Fibroblast of skin of right quadriceps (primary cell): Measurements from ENCODE around the gene GNA15.

Source experiments
- DNase-seq: peaks from one replicate; pipeline ENCODE4 v3.0.0-alpha.2; 2013

The GNA15 gene

DNA sequence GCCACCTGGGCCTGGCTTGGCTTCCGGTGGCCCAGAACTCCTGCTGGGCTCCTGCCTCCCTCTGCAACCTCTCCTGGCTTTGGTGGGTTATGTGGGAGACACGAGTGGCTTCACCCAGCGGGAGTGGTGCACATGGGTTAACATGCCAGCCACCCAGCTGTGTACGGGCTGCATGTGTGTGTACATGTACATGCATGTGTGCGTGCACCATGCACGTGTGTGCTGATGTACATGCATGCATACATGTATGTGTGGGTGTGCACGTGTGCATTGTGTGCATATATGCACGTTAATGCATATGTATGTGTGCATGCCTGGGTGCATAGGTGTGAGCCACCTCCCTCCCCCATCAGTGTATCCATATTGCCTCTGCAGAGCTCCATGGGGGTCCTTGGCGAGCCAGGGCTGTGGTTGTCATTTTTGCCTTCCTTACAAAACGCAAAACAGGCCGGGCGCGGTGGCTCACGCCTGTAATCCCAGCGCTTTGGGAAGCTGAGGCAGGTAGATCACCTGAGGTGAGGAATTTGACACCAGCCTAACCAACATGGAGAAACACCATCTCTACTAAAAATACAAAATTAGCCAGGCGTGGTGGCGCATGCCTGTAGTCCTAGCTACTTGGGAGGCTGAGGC, 29.2 kb upstream of the GNA15 start:
- DNase-seq = no peak

GRCh38 chr19:3107658-3108057, 28.2 kb upstream of the GNA15 start:
- no peak for DNase-seq

- DNase-seq = peak; percentile 44
These were observed 27.1 kb upstream of the GNA15 start for GRCh38 chr19:3108775-3109174.

DNA sequence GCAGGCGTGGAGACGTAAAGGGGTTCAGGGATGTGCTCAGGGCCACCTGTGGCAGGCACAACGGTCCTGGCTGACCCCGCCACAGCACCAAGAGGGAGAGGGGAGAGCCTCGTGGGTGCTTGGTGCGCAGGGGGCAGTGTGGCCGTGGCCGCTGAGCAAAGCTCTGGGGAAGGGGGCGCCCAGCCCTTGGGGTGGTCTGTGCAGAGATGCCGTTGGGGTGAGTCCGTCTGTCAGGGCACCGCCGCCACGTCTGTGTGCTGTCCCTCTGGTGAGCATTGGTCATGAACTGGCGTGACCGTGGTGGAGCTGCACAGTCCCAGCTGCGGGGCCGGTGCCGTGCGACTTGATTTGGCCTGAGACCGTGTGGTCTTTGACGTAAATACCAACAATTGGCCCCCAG, 26.3 kb upstream of the GNA15 start:
- no peak for DNase-seq

DNA sequence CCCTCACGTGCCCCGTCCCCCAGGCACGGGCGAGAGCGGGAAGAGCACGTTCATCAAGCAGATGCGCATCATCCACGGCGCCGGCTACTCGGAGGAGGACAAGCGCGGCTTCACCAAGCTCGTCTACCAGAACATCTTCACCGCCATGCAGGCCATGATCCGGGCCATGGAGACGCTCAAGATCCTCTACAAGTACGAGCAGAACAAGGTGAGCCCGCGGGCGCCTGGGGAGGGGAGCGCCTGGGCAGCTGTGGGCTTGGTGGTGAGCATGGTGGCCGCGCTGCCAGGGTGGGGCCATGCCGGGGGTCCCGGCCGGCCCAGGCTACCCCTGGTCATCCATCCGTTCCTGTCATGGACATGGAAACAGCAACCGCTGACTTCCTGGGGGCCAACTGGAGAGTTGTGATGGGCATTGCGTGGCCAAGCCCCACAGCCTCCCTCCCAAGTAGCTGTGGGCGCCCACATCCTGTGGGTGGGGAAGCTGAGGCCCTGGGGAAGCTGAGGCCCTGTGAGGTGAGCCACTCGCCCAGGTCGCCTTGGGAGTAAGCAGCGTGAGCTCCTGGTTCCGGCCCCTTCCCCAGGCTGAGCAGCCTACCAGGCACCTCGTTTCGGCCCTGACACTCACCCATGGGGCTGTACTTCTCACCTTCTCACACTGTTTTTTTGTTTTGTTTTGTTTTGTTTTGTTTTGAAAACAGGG, 25.6 kb upstream of the GNA15 start:
- DNase-seq = no peak

DNA sequence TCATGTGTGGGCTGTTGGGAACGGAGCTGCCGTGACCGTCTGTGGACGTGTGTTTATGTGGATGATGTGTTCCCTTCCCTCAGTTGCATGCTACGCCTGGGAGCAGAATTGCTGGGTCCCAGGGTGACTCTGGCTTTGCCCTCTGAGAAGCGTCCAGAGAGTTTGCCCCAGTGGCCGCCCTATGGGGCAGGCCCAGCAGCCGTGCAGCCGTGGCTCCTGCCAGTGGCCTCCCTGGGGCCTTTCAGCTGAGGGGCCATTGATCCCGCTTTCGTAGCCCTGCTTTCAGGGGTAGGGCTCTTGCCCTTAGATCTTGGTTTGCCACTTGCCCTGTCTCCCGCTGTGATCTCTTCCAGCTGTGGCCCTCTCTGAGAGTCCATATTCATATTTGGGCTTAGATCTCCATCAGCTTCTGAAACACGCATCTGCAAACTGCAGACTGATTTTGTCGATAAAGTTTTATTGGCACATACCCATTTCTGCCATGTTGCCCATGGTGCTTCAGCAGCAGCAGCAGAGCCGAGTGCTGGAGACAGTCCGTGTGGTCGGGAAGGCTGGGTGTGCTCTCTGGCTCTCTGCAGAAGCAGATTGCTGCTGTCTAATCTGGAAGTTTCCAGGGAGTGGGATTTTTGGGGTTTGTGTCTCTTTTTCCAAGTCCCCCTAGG, 24.1 kb upstream of the GNA15 start:
- no peak for DNase-seq

- DNase-seq = no peak
These were observed 23.3 kb upstream of the GNA15 start for GRCh38 chr19:3112375-3113099.

DNA sequence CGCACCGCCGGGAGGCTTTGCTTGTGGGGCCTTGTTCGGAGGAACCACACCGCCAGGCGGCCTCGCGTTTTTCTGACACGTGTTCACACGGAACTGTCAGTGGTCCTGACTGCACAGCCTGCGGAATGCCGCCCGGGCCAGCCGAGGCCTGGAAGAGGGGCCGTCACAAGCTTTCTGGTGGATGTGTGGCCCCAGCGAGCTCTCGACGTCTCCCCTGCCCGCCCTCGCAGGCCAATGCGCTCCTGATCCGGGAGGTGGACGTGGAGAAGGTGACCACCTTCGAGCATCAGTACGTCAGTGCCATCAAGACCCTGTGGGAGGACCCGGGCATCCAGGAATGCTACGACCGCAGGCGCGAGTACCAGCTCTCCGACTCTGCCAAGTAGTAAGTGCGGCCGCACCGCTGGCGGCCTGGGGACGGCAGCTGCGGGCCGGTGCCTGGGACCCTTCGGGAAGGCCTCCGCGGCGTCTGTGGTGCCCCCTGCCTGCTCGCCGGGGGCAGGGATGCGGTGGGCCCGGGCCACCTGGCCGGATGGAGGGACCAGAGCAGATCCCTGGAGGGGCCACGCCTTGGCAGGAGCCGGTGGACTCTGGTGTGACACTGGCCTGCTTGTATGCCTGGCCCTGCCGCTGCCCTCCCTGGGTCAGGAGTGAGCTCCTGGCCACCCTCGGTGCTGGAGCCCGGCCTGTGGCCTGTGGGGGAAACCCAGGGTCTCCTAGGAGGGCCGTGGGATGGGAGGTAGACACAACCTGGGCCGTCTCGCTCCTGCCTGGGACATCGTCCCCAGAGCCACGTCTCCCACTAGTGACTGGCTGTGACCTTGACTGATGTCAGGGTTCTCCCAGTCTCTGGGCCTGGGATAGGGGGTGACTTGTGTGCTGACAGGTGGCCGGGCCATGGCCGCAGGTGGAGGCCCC, 22.5 kb upstream of the GNA15 start:
- DNase-seq = no peak

GRCh38 chr19:3114018-3114726, 21.7 kb upstream of the GNA15 start:
- DNase-seq = no peak

GRCh38 chr19:3114811-3115210, 21.0 kb upstream of the GNA15 start:
- DNase-seq = no peak

GRCh38 chr19:3115411-3115810, 20.4 kb upstream of the GNA15 start:
- no peak for DNase-seq

DNA sequence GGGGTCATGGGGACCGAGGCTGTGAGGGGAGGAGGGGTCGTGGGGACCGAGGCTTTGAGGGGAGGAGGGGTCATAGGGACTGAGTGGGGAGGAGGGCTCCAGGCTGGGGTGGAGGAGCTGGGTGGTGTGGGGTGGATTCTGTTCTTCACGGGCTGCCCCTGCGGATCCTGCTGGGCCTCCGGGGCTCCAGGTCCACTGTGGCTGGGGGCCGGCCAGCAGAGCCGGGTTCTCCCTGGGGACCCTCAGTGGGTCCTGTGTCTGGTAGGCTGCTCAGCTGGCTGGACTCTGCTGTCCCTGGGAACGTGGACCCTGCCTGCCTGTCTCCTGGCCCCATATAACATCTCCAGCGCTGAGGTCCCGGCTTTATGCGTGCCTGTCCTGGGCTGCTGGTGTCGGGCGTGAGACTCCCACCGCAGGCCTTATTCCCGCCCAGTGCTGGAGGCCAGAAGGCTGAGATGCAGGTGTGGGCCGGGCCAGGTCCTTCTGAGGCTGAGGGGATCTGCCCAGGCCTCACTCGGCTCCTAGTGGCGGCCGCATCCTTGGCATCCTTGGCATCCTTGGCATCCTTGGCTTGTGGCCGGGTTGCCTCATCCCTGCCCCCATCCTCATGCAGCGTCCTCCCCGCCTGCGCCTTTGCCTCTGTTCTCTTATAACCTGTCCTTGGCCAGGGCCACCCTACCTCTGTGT, 19.8 kb upstream of the GNA15 start:
- no peak for DNase-seq

- DNase-seq = no peak
These were observed 19.2 kb upstream of the GNA15 start for GRCh38 chr19:3116621-3117020.

- no peak for DNase-seq
These were observed 18.1 kb upstream of the GNA15 start for GRCh38 chr19:3117716-3118115.

- no peak for DNase-seq
These were observed 17.4 kb upstream of the GNA15 start for GRCh38 chr19:3118232-3119070.

- no peak for DNase-seq
These were observed 16.7 kb upstream of the GNA15 start for GRCh38 chr19:3119071-3119595.

DNA sequence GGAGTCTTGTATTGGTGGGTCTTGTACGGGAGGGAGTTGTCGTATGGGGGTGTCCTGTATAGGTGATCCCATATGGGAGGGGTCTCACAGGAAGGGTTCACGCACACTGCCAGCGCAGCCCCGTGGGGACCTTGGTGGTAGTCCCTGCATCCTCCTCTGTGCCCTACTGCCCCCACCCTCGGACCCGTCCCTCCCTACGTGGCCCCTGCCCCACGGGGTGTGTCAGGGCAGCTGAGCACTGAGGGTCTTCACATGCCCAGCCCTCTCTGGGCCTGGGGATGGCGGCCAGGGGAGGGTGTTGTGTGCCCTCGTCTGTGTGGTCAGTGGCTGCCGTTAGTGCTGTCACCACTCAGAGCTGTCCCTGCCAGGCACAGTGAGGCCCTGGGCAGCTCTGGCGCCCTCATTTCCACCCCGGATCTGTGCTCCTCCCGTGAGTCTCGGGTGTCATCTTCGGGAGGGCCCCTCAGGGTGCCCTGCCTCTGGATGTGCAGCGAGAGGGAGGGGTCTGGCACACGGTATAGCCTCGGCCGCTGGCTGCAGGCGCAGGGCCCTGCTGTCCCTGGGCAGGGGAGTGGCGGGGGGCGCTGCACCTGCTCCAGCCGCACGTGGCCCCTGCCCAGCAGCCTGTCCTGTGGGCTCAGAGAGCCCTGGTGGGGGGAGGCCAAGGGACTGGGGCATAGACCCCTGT, 16.0 kb upstream of the GNA15 start:
- DNase-seq = no peak

- DNase-seq = no peak
These were observed 15.1 kb upstream of the GNA15 start for GRCh38 chr19:3120611-3121276.

GRCh38 chr19:3121396-3121795, 14.4 kb upstream of the GNA15 start:
- DNase-seq = no peak
